Superior temporal gyrus (tissue), 1 donor: ENCODE data around the gene HS3ST5.
A peak's percentile ranks its signal among the peaks of the same experiment; 100 is the strongest.
"Not testable (repeated sequence)": the region's sequence is repeated elsewhere in the genome, so short reads cannot be mapped to it uniquely, and the experiment has no call there.

Source experiments
- DNase-seq: peaks from one replicate; pipeline ENCODE4 v3.0.0-alpha.2; 2016; ENCODE audit errors: extremely low spot score

HS3ST5 gene

GRCh38 chr6:114339706-114340105, 3.1 kb downstream of the HS3ST5 start:
- DNase-seq = peak; percentile 73

DNA sequence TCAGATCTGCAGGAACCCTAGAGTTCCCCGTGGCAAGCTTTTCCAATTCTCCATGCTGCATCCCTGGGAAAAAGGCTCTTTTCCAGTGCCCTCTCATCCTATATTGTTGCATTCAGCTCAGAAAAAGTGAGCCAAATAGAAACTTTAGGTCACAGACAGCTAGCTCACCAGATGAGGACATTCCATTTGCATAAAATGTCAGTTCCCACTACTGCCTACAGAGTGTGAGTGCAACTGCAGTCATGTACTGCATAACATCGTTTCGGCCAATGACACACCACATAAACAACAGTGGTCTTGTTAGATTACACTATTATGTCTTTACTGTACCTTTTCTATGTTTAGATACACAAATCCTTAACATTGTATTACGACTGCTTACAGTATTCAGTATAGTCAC, 8.6 kb downstream of the HS3ST5 start:
- no peak for DNase-seq

GRCh38 chr6:114327074-114327473, 15.7 kb downstream of the HS3ST5 start:
- no peak for DNase-seq

DNA sequence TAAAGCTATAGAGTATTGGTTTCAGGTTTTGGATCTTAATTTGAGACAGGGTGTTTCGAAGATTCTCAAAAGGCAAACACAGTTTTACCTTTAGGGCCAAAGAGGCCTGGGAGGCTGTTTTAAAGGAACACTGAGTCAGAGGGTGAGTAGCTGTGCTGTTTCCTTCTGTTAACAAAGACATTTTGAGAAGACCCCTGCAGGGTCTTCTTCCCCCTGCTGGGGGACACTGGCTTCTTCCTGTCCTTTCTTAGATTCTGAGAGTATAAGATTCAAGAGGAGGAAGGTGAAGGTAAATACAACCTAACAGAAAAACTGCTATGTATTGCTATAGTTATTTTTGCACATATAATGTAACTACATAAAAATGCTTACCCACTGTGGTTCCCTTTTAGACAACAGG, 19.0 kb downstream of the HS3ST5 start:
- DNase-seq = no peak

DNA sequence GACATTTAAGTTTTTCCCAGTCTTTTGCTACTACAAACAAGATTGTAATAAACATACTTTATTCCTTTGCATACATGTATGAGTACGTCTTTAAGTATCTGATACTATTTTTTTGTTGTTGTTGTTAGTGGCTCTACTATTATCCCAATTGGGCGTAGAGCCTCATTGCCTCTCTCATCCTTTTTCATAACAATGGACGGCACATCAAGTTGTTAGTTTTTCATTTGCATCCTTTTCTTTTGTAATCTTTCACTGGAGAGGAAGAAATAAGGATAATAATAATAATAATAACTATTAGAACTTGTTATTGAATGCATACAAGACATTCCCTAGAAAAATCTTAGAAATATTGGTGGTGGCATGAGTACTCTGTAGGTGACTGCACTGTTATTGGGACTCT, 23.1 kb downstream of the HS3ST5 start:
- DNase-seq = no peak

GRCh38 chr6:114315831-114316595, 26.8 kb downstream of the HS3ST5 start:
- DNase-seq = no peak

- DNase-seq = not testable (repeated sequence)
Measured at GRCh38 chr6:114313816-114314215, 29.0 kb downstream of the HS3ST5 start.

- DNase-seq = no peak
Measured at GRCh38 chr6:114312931-114313330, 29.9 kb downstream of the HS3ST5 start.

GRCh38 chr6:114310053-114310452, 32.8 kb downstream of the HS3ST5 start:
- DNase-seq = no peak

DNA sequence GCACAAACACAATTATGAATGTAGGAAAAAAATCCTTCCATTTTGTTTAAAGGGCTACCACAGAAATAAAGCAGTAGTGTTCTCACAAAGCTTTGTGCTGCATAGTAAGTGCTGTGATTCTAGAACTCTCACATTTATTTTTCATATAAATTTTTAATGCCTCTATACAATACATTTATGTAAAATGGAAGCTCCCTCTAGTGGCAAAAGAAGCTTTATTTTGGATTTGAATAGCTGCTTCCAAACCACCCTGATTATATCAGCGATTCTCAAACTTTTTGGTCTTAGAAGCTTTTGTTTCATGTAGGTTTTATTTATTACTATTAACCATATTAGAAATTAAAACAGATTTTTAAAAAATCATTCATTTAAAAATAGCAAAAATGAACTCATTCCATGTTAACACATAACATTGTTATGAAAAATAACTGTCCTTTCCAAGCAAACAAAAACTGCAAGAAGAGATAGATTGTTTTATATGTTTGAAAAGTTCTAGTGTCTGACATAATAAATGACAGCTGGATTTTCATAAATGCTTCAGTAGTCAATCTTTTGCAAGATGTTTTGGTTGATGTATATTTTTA, 38.4 kb downstream of the HS3ST5 start:
- peak; percentile 86 for DNase-seq

DNA sequence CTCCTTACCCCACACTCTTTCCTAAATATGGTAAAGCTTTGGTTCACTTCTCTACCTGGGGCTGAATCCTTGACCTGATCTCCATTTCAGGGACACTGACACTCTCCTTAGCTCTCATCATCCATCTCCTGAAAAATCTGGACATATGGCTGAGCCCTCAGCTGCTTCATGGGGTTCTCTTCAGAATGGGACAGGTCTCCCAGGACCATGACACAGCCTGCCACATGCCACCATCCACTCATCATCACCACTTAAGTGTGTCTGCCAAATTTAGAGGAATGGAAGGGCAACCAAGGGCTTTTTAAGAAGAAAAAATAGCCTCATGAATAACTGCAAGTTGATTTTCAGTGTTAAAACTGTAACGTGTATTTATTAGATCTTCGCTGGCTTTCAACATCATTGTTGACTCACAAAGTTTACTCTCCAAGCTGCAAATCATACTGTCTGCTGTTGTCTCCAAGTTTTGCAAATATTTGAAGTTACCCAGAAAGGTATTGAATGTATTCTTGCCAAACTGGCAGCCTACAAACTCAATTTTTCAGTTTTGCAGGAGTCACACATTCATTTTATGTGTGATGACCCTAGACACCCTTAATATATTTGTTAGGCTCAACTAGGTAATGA, 41.1 kb downstream of the HS3ST5 start:
- DNase-seq = no peak

- no peak for DNase-seq
Measured at GRCh38 chr6:114297135-114297534, 45.7 kb downstream of the HS3ST5 start.

- peak; percentile 28 for DNase-seq
Measured at GRCh38 chr6:114292431-114292830, 50.4 kb downstream of the HS3ST5 start.

DNA sequence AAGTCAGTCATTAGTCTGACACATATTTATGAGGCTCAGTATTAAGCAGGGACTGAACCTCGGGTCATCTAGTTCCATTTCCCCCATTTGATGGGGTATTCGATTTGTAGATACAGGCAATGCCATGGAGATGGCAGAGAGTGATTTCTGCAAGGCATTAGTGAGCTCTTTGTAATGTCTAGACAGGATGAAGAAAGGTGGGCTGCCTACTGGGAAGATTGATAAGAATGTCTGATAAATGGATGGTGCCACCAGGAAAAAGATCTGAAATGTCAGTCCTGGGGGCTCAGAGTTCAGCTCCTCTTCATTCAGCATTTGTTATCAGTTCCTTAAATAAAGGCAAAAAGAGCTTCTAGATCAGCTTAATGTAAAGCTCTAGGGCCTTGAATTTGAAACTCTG, 51.4 kb downstream of the HS3ST5 start:
- DNase-seq = peak; percentile 64

GRCh38 chr6:114290864-114291263, 52.0 kb downstream of the HS3ST5 start:
- no peak for DNase-seq

DNA sequence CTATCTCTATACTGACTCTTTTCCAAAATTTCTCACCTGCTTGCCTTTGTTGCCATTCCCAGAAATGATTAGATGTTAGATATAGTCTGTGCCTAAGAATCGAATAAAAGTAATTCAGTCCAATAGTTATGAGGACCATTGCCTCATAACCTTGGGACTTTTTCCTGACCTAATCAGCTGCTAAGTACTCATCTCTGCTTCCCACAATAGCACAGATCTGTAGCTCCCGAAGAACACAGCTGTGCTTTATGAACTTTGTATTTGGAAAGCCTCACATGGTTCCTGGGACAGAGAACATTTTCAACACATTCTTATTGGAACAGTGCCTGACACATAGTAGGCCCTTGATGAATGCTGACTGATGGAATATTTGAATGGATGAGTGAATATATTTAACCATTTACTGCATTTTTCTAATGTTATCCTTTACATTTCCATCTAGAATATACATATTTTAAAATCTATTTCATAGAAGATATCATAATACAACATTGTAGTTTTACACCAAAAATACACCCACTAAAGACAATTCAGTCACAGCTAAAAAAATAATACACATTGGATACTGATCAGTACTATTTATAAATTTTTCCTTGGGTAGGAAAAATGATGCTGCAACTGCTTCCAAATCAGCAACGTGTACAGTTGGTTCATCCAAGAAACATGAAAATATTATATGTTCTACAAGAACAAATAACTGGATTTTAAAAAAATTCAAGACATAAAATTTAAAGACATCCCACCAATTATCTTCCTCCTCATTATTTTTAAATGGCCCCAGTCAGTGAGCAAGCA, 53.9 kb downstream of the HS3ST5 start:
- peak; percentile 74 for DNase-seq

DNA sequence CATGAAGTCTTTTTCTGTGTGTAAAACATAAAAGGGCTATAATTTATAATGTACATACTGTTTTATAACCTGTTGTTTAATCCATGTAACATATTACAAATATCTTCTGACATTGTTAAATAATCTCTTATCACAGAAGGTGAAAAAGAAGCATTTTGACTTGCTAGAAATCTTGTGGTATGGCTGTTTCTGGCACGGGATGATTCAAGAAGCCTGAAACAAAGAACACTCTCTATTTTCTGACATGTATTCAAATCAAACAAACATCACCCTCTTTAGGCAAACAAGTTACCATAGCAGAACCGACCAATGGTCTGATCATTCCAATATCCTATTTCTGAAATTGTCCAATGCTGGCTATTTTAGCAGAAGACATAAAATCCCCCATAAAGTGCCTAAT, 55.4 kb downstream of the HS3ST5 start:
- peak; percentile 82 for DNase-seq

GRCh38 chr6:114286211-114286610, 56.6 kb downstream of the HS3ST5 start:
- DNase-seq = no peak

DNA sequence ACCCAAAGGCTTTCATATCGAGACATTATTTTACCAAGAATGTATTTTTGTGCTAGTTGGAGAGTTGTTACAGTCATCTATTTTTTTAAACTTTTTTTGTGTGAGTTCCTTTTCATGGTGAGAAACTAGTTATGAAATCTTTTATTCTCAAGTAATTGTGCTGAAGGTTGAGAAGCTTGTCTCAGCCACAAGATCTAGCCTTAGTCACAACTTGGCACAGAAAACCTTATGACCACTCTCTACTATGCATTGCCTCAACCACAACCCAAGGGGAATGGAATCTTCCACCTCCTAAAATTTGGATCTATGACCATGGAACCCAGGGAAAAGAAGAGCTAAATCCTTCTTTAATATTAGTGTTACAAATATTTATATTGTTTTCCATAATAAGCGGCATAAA, 58.5 kb downstream of the HS3ST5 start:
- DNase-seq = peak; percentile 66

- peak; percentile 57 for DNase-seq
Measured at GRCh38 chr6:114282292-114282691, 60.5 kb downstream of the HS3ST5 start.

DNA sequence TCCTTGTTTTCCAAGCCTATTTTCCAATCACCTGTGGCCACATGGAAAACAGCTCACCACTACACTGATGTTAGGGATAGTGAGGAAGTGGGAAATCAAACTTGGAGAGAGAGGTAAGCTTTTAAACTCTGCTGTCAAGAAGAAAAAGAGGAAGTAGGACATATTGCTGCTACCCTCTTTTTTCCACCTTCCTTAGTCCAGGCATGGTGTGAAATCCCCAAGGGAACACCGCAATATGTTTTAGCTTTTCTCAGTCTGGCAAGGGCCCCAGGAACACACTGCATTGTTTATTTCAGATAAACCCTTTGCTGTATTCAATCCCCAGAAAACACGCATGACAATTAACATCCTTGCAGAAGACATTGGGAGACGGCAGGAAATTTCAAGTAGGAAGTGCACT, 61.3 kb downstream of the HS3ST5 start:
- no peak for DNase-seq

DNA sequence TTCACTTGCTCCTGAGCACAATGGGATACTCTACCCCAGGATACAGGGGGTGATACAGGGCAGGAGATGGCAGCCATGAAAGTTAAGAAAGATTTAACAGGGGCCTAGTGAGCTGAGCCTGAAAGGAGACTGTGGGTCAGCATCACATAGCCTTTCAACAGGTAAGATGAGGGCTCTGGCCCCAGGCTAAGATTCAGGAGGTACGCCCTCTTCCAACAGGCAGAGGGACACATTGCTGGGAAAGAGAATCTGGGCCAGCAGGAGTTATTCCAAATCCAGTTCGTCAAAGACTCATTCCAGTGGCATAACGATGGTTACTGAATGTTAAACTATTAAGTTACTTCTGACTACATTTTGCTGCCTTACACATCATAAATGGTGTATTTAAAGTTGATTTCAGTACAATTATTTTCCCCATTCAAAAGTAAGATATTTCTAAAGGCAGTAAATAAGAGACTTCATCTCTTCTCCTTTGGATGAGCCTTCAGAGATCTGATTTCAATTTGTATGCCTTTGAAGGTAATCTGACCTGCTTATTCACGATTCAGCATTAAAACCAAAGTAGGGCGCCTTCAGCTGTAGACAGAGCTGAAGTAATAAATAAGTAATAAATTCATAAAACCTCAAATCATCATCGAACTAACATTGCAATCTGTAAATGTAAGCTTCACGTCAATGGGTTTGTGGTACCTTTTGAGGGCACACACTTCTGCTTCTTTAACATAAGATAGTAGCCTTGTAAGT, 62.4 kb downstream of the HS3ST5 start:
- DNase-seq = no peak
